SIG-M5 treated with dmso at 0.1 percent for 504 hours (cell line): Measurements from ENCODE around the gene BACH2.
A peak's percentile ranks its signal among the peaks of the same experiment; 100 is the strongest.

ENCODE experiments used
- DNase-seq: peaks from one replicate; lab custom pipeline; 2025; ENCODE audit not compliant: unreplicated experiment; lab: John Stamatoyannopoulos, UW

The BACH2 gene

DNA sequence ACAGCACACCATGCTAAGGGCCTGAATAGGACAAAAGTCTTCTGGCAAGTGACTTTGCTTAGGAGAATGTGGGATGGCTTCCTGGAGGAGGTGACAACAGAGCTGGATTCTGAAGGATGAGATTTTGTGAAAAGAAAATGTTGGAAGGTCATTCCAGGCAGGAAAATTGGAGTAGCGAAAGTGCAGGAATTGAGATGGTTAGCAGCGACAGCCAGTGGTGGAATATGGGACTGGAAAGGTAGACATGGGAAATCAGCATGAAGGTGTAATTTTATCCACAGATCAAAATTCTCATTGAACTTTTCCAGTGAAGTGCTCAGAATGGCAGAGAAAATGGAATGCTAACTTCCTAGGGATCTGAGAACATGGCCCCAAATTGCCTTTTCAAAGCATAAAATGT lies 5.7 kb upstream of the BACH2 start:
- no peak for DNase-seq

GRCh38 chr6:90301816-90302215 lies 5.2 kb upstream of the BACH2 start:
- no peak for DNase-seq

DNA sequence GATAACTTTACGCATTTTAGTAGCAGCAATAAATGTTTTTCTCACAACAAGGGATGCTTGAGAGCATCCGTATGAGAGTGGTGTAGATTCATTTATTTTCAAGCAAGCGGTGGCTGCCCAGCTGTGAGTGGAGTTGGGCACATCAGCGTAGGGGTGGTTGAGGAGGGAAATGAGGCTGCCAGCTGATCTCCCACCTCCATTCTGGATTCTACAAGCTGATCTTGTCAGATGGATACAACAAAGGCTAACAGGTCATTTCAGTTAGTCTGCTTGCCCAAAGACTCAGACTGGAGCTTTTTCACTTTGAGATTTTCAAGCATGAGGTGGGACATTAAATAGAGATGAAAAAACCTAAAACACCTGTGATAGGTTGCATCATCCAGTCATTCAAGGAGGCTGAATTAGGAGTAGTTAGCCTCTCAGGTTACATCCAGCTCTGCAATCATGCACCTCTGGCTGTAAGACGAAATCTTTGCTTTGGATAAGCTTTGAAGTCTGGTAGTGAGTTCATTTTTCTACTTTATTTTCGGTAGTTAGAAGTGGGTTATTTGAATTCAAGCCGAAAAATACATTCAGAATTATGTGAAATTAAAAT lies 1.9 kb upstream of the BACH2 start:
- DNase-seq: no peak

DNA sequence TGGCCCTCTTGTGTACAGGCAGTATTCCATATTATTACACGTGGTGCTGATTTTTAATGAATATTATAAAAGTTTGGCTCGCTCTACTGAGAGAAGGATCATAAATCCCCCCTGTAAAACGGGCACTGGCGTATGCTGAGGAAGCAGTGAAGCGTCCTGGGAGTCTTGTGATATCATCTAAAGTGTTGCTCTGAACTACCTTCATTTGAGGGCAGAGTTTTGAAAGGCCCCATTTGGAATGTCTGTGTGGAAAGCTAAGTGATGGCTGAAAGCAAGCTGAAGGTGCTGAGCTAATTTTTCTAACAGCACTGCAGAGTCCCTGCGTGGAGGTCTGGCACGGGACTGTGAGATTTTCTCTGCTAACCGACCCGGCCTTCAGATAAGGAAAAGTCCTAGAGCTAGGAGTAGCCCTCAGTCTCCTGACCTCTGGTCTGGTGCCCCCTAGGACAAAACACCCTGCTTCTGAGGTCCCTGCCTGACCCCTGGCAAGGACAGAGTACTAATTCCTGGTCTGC lies 1.3 kb upstream of the BACH2 start:
- no peak for DNase-seq

GRCh38 chr6:90297115-90297866 lies 648 bp upstream of the BACH2 start:
- no peak for DNase-seq

DNA sequence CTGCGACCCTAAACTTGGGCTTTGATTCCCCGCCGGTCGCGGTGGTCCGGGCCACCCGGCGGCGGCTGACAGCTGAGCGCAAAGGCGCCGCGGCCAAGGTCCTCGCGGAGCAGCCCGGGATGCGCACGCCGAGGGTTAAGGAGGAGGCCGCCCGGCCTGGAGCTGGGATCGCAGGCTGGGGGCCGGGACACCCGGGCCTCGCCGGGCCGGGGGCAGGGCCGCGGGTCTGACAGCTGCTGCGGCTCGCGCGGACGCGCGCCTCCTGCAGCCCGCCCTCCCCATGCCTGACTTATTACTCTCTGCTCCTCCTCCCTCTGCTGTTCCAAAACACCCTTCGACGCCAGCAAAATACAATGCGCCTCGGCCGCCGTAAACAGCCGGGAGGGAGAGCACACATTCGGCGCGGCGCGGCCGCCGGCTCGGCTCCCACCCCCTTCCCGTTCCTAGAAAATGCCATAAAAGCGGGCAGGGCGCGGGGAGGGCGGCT lies 746 bp downstream of the BACH2 start:
- DNase-seq: peak; percentile 23

DNA sequence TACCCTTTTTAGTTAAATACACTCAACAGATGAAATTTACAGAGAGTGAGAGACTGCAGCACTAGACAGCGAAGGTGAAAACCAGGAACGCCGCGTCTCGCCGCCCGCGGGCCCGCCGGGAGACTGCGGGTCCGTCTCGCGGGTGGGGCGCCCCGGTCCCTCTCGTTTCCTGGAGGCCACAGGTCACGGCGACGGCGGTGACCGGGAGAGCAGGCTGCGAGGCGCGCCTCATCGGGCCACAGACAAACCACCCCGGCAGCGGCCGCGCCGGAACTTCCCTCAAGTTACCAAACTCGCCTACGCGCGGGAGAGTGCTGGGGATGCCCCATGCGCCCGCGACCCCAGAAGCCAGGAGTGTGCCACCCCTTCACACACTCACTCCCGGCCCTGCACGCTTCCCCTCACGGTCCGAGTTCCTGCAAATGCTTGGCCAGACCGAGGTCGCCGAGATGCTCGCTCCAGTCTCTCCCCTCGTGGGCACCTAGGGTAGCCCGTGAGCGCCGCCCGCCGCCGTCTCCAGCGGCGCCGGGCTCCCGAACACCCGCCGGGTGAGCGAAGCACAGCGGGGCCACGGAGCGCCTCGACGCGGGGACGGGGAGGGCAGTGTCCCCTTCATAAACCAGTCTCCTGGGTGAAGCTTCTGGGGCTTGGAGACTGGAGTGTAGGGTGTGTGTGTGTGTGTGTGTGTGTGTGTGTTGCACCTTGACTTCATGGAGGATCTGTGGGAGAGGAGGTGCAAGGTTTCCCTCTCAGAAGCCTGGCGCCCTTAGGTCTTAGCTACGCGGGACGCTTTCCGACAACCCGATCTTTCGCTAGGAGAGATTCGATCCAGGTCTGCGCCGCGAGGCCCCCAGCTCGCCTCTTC lies 1.4 kb downstream of the BACH2 start:
- no peak for DNase-seq

- no peak for DNase-seq
These were observed 2.0 kb downstream of the BACH2 start for GRCh38 chr6:90294614-90294988.

DNA sequence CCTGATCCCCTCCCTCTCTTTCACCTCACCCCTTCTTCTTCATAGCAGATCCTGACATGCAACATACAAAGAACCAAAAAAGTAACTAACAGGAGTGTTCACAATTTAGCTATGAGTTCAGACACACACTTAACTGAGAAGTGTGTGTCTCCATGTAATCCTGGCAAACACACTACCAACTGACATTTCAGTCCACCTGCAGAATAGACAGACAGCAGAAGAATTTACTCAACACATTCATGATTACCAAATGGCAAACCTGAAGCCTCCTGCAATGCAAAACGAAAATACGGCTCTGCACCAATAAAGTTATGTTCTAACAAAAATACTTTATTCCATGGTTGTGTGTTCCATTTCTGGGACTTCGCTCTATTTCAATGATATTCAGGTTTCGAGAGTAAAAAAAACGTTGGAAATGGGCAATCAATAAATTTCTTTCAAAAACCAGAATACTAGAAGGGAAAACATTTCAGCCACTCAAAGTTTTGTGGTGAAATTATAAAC lies 2.6 kb downstream of the BACH2 start:
- no peak for DNase-seq

DNA sequence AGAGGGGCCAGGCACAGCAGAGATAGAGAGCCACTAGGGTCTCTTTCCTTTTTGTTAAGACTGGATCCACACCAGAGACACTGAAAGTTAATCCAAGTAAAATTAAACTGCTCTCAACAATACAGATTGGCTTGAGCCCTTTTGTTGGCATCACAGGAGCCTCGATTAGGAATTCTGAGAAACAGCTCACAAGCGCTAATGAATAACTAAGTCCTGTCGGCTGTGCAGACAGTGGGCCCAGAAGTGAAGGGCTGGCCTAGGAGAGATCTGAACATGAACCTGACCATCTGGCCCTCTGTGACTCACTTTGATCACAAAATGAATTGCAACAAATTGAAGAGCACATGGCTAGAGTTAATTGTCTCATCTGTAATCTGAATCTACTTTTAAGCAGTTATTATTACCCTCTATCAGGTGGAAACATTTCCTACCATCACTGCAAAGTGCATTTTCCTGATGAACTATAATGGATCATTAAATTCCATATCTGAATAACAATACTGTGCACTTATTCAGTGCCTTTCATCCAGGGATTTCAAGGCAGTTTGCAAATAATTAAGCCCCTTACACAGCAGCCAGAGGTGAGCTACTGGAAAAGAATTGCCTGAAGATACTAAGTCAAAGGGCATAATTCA lies 3.2 kb downstream of the BACH2 start:
- no peak for DNase-seq

DNA sequence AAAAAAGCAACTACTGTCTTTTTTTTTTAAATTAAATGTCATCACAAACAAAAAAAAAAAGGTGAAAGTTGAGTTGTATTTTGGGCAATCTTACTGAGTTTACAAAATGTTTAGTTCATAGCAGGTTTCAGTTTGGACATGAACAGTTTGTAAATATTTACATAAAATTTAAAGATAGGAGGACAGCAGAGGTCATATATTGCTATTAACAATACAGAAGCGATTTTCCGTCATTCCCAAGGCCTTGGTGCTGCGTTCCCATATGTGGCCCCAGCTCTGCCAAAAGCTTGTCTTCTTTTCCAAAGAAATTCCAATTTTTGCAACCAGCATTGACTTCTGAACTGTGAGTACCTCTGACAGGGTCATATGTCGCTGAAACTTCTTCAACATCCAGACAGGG lies 5.1 kb downstream of the BACH2 start:
- no peak for DNase-seq

DNA sequence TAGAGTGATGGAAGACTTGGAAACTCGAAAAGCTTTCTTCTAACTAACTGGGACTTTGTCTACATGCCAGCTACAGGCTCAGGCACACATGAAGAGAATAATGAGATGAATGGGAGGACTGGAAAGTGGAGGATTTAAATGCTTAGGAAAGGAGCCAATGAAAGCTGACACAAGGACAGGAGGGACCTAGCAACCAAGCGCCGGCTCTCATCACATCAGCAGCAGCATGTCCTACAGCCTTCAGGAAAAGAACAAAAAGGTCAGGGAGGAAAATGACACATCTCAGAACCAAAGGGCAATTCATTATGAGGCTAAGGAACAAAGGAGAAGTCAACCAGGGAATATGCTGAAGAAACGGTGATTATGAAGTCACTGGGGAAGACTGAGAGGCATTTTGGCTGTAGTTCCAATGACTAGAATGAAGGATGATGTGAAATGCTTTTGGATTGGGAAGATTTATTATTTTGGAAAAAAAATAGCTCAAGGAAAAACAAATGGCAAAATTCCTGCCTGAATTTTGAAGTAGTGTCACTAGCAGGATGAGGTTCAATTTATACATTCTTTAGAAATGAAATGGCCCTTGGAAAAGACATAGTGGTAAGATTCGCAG lies 5.7 kb downstream of the BACH2 start:
- DNase-seq: no peak

- no peak for DNase-seq
These were observed 6.7 kb downstream of the BACH2 start for GRCh38 chr6:90289902-90290301.

- no peak for DNase-seq
These were observed 8.2 kb downstream of the BACH2 start for GRCh38 chr6:90288404-90288803.

- no peak for DNase-seq
These were observed 9.7 kb downstream of the BACH2 start for GRCh38 chr6:90286884-90287488.

- peak; percentile 39 for DNase-seq
These were observed 10.8 kb downstream of the BACH2 start for GRCh38 chr6:90285611-90286381.

DNA sequence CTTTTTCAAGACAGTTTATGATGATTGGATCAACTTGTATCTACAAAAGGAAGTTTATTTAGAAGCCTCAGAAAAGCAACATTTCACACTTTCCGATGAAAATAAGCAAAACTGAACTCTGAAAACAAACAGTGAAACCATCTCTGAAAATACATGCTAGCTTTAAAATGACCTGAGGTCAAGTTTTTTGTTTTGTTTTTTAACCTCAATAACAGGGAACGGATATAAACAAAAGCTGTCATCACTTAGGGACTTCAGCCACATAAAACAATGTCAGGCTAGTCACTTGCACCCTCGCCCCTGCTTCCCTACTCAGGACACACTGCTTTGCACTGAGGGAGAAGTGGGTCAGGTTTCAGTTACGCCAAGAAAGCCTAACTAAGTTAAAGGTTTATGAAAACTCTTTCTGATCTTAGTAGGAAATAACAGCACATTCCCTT lies 11.6 kb downstream of the BACH2 start:
- no peak for DNase-seq

DNA sequence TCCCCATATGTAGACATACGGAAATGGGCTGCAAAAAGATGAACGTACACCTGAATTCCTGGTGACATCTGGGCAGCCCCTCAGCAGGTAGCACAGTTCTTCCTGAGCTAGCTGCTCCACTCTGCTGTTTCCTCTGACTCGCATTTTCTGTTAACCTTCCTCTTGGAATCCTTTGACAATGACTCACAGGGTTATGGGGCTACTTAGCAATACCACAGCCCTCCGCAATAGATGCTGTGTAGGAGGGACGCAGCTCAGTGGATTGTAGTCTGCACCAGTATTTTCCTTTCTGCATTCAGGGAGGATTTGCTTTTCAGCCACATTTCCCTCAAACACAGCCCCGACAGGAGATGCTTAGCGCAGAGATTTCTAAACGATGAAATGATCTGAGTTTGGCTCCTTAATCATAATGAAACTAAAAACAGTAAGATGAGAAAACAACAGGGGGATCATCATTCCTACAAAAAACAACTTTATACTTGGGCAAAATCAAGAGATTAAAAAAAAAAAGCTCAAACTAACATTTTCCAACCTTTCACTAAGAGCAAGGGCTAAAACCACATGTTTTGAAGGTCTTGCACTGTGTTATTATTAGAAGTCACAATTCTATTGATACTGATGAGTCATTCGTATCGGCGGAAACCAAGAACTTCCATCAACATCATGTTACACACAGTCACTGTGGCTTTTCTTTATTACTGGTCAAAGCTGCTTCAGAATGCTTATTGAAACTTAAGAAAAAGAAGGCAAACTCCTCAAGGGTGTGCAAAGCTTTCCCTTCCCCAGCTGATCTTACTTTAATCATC lies 12.2 kb downstream of the BACH2 start:
- peak; percentile 70 for DNase-seq
